Spleen (tissue), 7 donors: ENCODE measurements around the gene DPF3.

ENCODE experiments used
- CTCF ChIP-seq, 11 experiments: fragments of 200-600 bp in 7 of 11; fragments of 450-650 bp in 4 of 11; sonication (generic) in 4 of 11; IDR thresholded peaks in 8 of 11; conservative IDR thresholded peaks in 3 of 11; 1 replicate in 7 of 11; 2 replicates in 4 of 11; pipeline versions ENCODE4 v1.4.0 to v1.8.0; 2016 to 2021; ENCODE audit warnings: antibody characterized with exemption in 11 of 11, inconsistent platforms in 4 of 11, mild to moderate bottlenecking in 1 of 11
- POLR2AphosphoS5 ChIP-seq, 3 donors: sonication (generic); formaldehyde crosslinking; IDR thresholded peaks; one replicate each; pipeline ENCODE4 v1.5.1; 2017; ENCODE audit warnings: antibody characterized with exemption in 3 of 3
- donor health status: DM: no; HTN: no; CAD: no; lungs with moderate emphysema.
- donor health status: DM: no; HTN: no; CAD: no.
- donor health status: DM: no; HTN: no; CAD: no.

GRCh38 chr14:72902801-72903530 is 9.1 kb upstream of the DPF3 start:
- no peak for TF ChIP-seq CTCF (IDR thresholded peaks at IDR 0.05 in 8 of 11, conservative IDR thresholded peaks at IDR 0.05 in 3 of 11)
- TF ChIP-seq POLR2AphosphoS5 (IDR thresholded peaks at IDR 0.05), result no peak
